HG03558 (cell line): Measurements from ENCODE around the gene SEC62.
A peak's percentile ranks its signal among the peaks of the same experiment; 100 is the strongest.
"Not testable (repeated sequence)": the region's sequence is repeated elsewhere in the genome, so short reads cannot be mapped to it uniquely, and the experiment has no call there.

Experiments
- ATAC-seq: cut with Tn5 transposase; IDR thresholded peaks from one replicate; pipeline ENCODE4 v1.9.1; 2021; ENCODE audit warnings: moderate number of reproducible peaks; ENCODE audit not compliant: unreplicated experiment; ENCODE audit errors: extremely low read depth

The SEC62 gene

GRCh38 chr3:170012683-170013400, 46.2 kb downstream of the SEC62 start:
- ATAC-seq = no peak

GRCh38 chr3:170016057-170016456, 49.5 kb downstream of the SEC62 start:
- ATAC-seq = no peak

DNA sequence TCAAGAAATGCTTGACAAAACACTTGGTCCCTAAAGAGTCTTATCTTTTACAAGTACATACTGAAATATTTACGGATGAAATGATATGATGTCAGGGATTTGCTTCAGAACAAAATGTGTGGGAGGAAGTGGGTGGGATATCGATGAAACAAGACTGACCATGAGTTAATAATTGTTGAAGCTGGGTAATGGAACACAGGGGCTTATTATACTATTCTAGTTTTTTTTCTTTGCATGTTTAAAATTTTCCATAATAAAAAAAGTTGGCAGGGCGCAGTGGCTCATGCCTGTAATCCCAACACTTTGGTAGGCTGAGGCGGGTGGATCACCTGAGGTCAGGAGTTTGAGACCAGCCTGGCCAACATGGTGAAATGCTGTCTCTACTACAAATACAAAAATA, 52.7 kb downstream of the SEC62 start:
- not testable (repeated sequence) for ATAC-seq

DNA sequence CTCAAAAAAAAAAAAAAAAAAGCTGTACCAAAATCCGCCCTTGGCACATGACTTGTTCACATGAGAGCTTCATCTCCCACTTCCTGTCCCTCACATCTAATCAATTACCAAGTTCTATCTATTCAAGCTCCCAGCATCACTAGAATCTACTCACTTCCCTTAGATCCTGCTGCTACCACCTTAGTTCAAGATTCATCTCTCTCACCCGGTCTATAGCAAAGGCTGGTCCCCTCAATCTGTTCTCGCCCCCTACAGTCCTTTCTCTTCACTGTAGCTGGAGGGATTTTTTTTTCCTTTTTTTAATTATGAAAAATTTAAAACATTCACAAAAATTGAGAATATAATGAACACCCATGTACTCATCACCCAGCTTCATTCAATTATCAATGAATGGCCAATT, 54.5 kb downstream of the SEC62 start:
- ATAC-seq = no peak

GRCh38 chr3:170022336-170022735, 55.7 kb downstream of the SEC62 start:
- ATAC-seq = no peak

GRCh38 chr3:170023165-170023564, 56.6 kb downstream of the SEC62 start:
- ATAC-seq = no peak

DNA sequence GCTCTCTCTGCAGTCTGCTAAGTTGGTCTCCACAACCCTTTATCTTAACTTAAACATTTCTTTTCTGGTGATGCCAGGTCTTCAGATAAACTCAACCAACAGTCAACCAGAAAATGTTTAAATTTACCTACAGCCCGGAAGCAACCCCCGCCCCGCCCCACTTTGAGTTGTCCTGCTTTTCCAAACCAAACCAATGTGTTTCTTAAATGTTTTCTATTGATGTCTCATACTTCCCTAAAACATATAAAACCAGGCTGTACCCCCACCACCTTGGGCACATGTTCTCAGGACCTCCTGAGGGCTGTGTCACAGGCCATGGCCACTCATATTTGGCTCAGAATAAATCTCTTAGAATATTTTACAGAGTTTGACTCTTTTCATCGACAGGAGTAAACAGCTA, 58.0 kb downstream of the SEC62 start:
- ATAC-seq = no peak

DNA sequence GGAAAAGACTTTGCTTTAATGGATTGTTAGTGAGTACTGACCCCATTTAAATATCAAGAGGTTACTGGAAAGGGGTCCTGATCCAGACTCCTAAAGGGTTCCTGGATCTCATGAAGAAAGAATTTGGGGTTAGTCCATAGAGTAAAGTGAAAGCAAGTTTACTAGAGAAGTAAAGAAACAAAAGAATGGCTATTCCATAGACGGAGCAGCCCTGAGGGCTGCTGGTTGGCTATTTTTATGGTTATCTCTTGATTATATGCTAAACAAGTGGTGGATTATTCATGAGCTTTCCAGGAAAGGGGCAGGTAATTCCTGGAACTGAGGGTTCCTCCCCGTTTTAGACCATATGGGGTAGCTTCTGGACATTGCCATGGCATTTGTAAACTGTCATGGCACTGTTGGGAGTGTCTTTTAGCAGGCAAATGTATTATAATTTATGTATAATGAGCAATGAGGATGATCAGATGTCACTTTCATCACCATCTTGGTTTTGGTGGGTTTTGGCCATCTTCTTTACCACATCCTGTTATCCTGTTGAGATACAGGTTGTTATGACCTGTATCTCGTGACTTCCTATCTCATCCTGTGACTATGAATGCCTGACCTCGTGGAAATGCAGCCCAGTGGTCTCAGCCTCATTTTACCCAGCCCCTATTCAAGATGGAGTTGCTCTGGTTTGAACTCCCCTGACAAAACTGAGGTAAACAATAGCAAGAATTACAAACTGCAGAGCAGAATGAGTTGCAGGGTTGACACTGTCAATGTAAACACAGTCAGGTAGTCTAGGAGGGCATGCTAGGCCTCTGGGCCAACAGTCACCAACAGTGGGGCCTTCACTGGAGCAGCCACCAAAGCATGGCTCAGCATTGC, 60.9 kb downstream of the SEC62 start:
- ATAC-seq = no peak

DNA sequence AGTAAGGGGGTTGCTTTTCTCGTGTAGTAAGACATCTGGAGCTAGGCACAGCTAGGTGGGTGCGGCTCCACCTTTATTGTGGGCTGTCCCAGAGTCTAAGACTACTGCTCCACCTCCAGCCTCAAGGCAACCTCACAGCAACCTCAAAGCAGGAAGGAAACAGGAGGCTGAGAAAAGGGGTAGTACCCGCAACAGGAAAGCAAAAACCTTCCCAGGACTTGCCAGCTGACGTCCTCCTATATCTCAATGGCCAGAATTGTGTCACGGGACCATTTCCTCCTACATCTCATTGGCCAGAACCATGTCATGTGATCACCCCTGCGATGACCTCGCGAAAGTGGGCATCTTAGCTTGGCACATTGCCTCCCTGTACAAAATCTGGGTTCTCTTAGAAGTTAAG, 66.9 kb downstream of the SEC62 start:
- no peak for ATAC-seq

GRCh38 chr3:170037463-170038433, 71.1 kb downstream of the SEC62 start, which contains the start of gene GPR160:
GPR160 (plus strand) TSS chr3:170037995; CDS start chr3:170083973, 45,978 bp downstream.
- ATAC-seq = peak; percentile 62

DNA sequence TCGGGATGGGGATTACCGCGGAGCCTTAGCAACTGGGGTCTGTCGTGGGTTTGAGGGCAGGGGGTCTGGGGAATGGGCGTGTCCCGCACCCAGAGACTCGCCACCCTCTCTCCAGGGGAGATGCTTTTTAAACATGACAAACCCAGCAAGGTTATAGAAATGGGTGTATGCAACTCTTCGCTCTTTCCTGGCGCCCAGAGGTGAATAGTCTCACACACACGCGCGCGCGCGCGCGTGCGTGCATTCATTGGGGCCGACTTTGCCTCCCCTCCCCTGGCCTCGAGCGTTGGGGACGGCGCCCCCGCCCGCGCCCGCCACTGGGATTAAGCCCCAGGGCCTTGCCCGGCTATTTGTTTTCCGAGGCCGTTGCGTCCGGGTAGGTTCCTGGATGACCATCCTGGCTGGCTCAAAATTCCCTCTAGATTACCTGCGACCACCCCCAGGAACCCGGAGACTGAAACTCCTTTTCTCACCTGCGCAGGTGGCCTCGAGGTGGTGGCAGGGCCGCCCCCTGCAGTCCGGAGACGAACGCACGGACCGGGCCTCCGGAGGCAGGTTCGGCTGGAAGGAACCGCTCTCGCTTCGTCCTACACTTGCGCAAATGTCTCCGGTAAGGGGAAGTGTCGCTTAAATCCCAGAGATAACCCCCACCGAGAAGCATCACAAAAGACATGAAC, 72.0 kb downstream of the SEC62 start:
- no peak for ATAC-seq

DNA sequence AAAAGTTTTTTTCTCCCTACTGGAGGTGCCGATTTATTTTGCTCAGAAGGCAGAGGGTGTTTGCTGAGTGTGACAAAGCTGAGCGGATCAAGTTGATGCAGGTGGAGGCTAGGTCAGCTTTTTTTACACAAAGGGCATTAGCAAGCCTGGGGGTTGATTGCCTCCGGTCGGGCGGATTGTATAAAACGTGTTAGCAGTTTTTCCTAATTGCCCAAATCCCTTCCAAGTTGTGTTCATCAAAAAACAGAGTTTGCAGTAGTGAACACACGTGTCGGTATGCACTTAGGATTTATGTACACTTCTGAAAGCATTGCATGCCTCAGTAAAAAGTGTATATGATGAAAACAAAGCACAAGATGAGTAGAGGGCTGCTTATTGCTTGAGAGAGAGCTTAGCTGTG, 73.8 kb downstream of the SEC62 start:
- ATAC-seq = no peak

DNA sequence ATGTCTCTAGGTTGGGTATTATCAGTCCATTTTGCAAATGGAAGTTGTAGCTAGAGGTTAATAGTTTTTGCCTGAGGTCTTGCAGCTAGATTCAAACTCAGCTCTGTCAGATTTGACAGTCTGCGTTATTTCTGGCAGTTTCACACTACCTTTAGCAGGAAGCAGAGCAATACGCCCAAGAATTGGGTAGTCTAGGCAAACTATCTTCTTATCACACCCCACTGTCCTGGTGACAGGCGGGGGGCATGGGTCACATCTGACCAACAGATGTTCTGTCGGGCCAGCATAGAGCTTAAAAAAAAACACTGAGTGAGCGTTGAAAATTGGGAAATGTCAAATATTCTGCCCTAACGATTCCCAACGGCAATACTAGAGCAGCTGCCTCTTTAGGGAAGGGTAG, 76.9 kb downstream of the SEC62 start:
- no peak for ATAC-seq

- no peak for ATAC-seq
Observed at GRCh38 chr3:170044271-170044670, 77.7 kb downstream of the SEC62 start.

GRCh38 chr3:170044795-170045244, 78.2 kb downstream of the SEC62 start:
- peak; percentile 68 for ATAC-seq

DNA sequence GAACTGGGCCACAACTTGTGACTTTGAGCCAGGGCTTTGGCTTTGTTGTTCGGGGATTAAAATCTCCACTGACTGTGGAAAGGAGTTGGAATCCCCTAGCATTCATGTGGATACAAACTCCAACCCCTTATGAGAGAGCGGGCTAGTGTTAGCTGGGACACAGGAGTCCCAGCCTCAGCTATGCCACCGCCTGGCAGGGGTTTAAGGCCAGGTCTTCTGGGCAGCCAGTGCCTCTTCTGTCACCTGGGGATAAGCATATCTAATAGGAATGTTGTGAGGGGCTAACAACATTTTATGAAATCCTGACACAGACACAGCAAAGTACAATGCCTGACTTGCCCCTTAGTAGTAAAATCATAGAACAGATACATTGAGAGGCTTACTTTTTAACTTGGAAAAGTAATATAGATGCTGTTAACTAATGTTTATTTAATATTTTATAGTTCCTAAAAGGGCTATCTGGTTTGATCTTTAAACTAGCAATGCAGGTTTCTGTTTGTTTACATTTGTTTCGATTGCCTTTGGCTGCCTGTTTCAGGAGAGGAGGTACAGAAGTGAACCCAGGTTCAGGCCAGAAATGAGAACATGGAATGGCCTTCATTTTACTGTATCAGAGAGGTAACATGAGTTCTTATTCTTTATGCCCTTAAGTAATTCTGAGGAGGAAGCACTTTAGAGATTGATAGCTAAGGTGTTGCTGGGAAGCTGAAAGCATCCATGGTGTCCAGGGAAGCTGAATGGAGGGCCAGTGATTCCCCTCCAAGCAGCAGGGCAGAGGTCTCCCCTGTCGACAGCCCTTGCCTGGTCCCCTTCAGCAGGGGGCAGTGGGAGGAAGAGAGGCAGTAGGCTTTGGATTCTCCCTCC, 79.9 kb downstream of the SEC62 start:
- ATAC-seq = no peak

DNA sequence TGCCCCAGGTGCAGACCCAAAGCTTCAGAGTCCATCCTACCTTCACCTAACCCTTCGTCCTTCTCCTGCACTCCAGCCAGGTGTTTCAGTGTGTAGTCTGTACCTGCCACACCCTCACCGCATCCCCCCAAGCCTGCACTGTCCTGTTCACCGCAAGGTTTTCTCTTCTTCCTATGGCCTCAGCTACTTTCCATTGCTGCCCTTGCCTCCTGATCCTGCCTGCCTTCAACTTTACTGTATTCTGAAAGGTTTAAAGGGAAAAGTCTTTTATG, 80.5 kb downstream of the SEC62 start:
- no peak for ATAC-seq
